Activated CD4-positive, alpha-beta T cell treated with anti-CD3 and anti-CD28 coated beads for 4 hours (primary cell): ENCODE data around the gene ZNG1F.
A peak's percentile ranks its signal among the peaks of the same experiment; 100 is the strongest.
"Not testable (repeated sequence)": the region's sequence is repeated elsewhere in the genome, so short reads cannot be mapped to it uniquely, and the experiment has no call there.

Experiments
- DNase-seq, 2 donors: peaks; one replicate each; pipeline ENCODE4 v3.0.0-alpha.2; 2020

The ZNG1F gene

DNA sequence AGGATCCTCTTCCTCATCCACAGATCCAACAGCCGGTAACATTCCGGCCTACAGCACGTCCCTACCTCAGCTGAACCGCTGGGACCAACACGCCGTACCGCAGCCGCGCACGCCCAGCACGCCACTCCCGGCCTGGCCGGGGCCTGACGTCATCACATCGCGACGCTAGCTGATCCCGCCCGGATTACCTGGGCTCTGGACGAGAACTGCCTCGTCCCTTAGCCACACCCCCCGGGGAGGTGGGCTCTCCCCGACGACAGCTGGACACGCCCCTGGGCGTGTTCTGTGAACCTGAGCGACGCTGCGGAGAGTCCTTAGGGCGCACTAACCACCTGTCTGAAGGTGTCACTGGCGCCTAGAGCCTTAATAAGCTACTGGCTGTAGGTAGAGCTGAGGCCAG lies at the start of gene ZNG1F:
Gene ZNG1F (minus strand): TSS at position 101 of the 400 bp plus-strand sequence. CDS start 59 bp downstream, at position 42.
- DNase-seq, result not testable (repeated sequence)

DNA sequence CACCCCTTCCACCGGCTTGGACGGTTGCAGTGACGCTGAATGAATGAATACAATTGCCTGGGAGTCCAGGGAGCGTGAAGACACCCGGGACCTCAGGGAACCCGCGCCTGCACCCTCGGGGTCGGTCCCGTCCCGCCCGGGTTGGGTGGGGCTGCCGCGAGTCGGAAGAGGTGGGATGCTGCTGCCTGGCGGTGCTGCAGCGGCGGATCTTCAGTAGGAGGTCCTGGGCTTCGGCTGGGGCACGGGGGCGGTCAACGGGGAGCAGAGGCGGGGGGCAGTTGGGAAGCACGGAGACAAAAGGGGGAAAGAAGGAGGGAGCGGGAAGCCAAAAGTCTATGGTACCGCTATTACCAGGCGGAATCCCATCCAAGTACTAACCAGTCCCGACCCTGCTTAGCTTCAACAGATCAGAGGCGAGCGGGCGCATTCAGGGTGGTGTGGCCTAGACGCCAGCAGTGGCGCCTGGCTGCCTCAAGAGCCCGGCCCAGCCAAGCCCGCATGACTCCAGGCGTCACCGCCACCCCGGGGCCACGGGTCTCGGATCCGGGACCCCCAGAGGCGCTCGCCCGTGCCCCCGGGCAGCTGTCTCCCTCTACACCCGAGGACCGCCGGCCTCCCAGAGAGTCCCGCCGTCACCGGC lies 48.1 kb upstream of the ZNG1F start:
- DNase-seq, result not testable (repeated sequence)

DNA sequence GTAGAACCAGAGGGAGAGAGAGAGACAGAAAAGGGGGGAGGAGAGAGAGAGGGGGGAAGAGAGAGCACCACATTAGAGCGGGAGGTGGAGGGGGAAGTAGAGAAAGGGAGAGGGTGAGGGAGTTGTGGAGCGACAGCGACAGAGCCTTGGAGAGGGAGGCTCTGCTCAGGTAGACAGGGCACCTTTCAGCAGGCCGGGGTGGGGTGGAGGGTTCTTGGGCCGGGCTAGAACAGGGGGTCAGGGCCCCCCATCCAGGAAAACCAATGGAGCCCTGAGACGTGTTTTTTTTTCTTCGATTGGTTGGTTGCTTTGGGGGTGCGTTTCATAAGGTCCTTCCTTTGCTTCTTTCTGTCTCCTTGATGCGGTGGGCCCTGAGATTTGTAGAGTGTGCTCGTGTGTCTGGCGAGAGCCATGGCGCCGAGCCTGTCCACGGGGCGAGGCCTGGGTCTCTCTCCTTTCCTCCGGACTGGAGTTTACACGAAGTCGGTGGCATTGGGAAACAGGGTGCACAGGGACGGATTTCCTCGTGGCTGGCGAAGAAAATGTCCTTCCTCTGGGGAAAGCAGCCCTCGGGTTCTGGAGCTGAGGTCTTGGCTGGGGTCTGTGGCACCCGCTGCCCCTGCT lies 47.5 kb upstream of the ZNG1F start:
- DNase-seq, result not testable (repeated sequence)

DNA sequence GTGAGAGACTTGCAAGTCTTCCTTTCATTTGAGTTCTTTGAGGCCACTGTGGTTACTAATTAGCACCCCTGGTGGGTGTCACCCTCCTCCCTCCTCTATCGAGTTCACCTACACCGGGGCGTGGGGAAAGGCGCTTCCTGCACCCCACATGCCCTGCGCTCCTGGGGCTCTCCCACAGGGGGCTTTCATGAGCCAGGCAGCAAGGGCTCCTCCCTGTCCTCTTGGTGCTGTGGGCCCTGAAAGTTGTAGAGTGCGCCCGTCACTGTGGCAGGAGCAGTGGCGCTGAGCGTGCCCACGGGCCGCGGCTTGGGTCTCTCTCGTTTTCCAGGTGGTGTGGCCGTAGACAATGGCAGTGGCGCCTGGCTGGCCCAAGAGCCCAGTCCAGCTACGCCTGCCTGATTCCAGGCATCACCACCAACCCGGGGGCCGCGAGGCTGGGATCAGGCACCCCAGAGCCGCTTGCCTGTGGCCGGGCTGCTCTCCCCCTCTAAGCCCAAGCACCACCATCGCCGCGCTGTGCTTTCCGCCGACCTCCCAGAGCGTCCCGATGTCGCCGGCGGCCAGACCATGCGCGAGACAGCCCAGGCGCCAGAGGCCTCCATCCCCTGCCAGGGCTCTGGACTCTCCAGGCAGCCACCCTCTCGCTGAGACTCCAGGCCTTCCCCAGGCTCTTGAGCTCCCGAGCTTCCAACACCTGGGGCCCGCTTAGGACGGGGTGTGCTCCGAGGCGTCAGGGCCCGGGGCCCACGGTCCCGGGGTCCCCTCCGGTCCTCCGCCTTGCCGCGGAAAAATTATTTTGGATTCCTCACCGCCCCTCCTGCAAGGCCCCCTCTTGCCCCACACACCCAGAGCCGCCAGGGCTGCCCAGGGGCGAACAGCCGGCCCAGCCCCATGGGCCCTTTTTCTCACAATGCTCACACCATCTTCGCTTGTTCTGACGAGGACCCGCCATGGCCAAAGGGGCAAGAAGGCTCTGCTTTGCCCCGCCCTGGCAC lies 46.0 kb upstream of the ZNG1F start:
- DNase-seq, result peak; percentile 18 to 45

DNA sequence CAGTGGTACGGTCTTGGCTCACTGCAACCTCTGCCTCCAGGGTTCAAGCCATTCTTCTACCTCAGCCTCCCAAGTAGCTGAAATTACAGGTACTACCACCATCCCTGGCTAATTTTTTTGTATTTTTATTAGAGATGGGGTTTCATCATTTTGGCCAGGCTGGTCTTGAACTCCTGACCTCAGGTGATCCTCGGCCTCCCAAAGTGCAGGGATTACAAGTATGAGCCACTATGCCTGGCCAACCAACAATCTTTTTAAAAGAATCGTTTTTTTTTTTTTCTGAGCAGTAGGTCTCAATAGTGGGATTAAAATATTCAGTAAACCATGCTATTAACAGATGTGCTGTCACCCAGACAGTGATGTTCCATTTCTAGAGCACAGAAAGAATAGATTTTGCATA lies 45.1 kb upstream of the ZNG1F start:
- DNase-seq, result not testable (repeated sequence)

DNA sequence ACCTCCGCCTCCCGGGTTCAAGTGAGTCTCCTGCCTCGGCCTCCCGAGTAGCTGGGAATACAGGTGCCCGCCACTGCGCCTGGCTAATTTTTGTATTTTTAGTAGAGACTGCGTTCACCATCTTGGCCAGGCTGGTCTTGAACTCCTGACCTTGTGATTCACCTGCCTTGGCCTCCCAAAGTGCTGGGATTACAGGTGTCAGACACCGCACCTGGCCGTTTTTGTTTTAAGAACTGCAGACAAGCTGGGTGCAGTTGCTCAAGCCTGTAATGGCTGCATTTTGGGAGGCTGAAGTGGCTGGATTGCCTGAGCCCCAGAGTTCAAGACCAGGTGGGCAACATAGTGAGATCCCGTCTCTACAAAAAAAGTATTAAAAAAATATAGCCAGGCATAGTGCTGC lies 43.2 kb upstream of the ZNG1F start:
- DNase-seq, result not testable (repeated sequence)

DNA sequence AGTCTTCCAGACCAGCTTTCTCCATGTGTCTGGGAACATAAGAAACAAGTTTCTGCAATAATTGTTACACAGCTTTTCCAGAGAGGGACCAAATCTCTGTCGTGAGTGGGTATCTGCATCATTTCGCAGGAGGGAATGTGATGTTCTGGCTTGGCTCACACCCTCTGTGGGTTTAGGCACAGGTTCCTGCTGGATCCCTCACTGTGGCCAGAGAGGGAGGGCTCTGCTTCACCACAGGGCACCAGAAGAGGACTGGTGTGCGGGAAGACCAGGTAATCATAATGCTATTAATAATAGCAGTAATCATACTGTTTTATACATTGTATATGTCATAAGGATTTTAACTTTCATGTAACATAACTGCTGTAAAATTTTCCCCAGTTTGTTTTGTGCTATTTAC lies 41.3 kb upstream of the ZNG1F start:
- DNase-seq, result not testable (repeated sequence)

DNA sequence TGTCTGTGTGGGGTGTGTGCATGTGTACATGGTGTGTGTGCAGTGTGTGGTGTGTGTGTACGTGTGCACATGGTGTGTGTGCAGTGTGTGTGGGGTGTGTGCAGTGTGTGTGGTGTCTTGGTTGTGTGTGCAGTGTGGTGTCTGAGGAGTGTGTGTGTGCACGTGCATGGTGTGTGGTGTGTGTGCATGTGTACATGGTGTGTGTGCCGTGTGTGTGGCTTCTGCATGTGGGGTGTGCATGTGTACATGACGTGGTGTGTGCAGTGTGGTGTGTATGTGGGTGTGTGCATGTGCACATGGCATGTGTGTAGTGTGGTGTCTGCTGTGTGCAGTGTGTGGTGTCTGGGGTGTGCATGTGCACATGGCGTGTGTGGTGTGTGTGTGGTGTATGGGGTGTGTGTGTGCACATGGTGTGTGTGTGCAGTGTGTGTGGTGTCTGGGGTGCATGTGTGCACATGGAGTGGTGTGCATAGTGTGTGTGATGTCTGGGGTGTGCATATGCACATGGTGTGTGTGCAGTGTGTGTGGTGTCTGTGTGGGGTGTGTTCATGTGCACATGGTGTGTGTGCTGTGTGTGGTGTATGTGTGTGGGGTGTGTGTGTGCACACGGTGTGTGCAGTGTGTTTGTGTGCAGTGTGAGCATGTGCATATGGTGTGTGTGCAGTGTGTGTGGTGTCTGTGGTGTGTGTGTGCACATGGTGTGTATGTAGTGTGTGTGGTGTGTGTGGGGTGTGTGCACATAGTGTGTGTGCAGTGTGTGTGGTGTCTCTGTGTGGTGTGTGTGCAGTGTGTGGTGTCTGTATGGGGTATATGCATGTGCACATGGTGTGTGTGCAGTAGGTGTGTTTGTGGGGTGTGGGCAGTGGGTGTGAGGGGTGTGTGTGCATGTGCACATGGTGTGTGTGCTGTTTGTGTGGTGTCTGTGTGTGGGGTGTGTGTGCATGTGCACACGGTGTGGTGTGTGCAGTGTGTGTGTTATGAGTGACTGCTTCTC lies 40.6 kb upstream of the ZNG1F start:
- DNase-seq, result no peak

DNA sequence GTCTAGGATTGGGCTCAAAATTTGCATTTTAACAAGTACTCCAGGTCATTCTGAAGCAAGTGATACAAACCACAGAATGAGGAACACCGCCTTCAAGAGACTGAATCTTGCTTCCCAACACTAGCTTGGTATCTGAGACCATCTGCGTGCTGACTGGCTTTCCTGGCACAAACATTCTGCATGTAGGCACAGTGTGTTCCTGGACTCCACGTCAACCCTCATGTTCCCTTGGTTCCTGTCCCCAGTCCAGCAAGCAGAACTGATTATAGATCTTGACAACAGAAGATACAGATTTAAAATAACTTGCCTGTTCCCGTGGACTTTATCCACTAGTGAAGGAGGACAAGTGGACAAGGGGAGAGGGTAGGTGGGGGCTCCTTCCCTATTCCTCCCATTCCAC lies 30.7 kb upstream of the ZNG1F start:
- not testable (repeated sequence) for DNase-seq

DNA sequence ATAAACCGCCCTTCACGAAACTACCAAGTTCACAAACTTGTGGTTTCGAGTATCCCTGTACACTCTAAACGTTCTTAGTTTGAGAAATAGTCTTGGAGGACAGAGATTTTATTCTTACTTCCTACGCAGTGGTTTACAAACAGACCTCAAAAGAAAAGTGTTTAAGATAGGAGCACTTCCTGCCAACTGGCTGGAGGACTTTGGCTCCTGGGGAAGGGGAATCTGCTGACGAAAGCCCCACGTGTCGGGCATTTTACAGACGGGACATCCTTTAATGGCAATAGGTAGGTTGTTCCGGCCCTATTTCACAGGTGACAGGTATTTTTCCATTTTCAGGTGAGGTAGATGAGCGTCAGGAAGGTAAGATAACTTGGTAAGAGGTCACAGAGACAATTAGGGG lies 678 bp downstream of the ZNG1F start:
- not testable (repeated sequence) for DNase-seq

DNA sequence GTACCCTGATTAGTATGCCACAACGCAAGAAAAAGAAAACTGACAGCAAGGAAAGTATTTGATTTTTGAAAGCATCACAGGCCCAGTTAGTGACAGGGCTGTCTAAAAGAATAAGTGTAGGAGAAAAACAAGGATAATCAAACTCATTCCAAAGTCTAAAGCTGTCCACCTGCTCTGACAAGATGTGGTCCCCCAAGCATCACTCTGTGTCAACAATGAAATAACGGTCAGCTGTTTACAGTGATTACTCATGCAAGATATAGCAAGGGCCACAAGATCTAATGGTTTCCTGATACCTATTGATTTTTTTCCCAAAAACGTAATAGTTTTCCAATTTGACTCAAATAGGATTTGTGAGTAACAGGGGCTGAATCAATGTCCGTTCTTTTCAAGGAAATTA lies 14.1 kb downstream of the ZNG1F start:
- DNase-seq, result not testable (repeated sequence)

DNA sequence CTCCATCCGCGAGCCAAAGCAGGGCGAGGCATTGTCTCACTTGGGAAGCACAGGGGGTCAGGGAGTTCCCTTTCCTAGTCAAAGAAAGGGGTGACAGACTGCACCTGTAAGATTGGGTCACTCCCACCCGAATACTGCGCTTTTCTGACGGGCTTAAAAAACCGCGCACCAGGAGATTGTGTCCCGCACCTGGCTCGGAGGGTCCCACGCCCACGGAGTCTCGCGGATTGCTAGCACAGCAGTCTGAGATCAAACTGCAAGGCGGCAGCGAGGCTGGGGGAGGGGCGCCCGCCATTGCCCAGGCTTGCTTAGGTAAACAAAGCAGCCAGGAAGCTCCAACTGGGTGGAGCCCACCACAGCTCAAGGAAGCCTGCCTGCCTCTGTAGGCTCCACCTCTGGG lies 39.0 kb downstream of the ZNG1F start:
- DNase-seq, result not testable (repeated sequence)

DNA sequence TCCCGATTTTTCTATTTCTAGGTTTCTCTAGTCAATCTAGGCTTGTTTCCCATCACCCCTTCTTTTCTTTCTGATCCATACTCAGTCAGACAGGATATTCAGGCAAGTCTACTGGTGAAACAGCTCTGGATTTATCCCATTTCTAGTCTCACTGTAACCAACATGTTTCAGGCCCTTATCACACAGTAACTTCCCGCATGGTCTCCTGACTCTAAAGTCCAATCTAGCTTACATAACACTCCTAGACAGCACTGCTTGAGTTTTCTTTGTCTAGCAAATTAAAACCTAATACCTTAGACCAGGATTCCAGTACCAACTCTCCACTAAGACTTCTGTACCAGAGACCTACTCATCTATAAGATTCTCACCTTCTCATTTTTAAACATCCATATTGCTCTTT lies 47.2 kb downstream of the ZNG1F start:
- not testable (repeated sequence) for DNase-seq

DNA sequence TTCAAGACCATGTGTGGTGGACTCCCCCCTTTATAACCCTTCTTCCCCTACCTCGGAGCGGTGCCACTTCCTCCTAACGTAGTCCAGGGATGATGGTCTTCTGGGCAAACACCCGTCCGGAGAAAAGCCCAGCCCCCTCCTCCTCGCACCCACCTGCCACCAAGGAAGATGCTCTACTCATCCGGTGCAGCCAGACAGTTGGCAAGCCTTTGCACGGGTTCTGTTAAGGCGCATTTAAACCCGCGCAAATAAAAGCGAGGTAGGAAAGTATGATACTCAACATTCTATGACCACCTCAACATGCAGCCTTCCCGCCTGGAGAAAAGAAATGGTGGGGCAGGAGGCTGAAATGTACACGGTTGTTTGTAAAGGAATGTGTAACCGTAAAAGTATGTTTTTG lies 60.5 kb downstream of the ZNG1F start, which contains the start of gene FOXD4L6:
Gene FOXD4L6 (minus strand): TSS at position 101 of the 400 bp plus-strand sequence. CDS start 298 bp downstream, outside the sequence.
- not testable (repeated sequence) for DNase-seq

DNA sequence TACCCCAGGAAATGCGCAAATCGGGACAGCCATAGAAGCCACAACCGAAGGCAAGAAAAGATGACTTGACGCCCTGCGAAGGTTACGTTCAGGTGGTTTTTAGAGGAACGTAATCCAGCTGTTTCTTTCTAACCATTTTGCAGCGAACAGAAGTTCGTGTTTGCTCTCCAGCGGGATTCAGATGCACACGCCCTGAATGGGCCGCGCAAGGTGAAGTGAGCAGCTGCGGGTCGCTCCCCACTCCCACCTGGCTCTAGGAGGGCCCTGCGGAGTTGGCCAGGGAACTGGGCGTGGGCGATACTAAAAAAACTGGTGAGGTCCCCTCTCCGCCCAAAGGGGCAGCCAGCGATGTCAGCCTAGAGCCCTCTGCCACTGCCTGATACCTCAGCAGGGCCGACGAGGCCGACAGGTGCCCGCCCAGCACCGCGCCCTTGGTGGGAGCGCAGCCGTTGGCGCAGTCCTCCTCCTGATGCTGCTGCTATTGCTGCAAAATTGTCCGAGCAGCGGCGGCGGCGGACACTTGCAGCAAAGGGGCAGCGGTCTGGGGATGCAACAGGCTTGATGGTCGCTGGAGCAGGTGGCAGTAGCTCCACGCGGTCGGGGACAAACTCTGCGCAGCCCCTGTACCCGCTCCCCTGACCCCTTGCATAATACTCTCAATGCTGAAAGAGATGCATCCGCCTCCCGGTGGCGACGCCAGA lies 62.2 kb downstream of the ZNG1F start:
- not testable (repeated sequence) for DNase-seq

DNA sequence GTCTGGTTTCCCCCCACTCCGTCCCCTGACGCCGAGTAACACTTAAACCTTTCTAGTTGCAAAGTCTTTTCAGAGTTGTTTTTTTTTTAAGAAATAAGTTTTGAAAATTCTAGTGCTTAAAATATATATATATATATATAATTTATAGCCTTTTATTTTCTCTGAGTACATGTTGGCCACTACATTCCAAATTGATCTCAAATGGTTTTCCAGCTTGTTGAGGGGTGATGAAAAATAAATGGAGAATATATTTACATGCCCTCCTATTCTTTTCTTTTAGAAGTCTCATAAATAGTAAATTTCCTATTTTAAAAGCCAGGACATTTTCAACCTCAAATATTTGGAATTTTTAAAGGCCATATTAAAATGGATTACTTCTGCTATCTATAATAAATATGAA lies 63.2 kb downstream of the ZNG1F start:
- not testable (repeated sequence) for DNase-seq

DNA sequence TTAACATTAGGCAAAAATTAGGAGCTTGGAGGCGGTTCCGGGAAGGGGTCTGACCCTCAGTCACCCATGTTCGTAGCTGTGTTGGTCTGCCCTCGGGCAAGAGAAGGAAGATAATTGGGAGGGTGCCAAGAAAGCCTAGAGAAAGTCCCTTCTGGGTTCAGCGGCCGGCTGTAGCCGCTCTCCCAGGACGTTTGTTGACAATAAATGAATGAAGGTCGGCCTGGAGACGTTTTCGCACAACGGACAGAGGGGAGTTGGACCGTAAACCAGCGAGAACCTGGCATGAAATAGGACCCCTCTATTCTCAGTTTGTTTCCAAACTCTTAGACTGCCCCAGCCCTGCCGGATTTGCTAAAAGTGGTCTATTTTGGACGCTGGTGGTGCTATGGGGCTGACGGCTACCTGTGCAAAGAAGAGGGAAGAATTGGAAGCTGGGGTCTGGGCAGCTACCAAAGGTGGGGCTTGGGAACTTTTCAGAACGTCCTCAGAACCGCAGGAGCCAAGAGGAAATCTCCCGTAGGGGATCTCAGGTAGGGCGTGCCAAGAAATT lies 63.9 kb downstream of the ZNG1F start:
- DNase-seq, result not testable (repeated sequence)

DNA sequence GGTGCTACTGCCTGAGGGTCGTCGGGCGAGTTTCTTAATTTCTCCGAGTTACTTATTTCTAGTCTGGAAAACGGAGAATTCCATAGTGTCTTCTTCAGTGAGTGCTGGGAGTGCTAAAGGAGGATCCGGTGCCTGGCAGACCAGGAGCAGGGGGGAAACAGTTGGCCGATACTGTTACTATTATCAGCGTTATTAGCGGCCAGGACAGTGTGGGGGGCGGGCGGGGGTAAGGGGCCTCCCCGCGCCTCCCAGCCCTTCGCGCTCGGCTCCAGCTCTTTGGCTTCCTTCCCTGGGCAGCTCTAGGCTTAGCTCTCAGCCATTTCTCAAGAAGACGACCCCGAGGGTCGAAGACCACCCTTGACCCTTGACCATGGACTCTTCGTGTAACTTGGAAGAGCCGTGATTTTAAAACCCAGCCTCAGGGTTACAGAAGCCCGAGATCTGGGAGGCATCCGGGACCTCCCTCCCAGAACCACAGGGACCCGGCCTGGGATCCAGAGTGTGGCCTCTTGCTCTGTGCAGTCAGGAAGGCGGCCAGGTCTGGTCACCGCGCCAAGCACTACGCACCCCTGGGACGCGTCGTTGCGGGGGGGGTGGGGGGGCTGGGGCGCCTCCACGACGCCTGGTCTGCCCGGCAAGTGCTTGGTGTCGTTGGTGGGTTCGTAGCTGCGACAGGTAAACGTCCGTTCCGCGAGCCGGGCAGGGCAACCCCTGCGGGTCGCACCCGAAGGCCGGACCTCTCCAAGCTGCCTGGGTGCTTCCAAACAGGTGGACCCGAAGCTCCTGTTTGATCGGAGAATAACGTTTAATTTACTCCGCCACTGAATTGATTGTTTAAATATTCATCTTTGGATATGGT lies 64.6 kb downstream of the ZNG1F start:
- DNase-seq, result not testable (repeated sequence)

DNA sequence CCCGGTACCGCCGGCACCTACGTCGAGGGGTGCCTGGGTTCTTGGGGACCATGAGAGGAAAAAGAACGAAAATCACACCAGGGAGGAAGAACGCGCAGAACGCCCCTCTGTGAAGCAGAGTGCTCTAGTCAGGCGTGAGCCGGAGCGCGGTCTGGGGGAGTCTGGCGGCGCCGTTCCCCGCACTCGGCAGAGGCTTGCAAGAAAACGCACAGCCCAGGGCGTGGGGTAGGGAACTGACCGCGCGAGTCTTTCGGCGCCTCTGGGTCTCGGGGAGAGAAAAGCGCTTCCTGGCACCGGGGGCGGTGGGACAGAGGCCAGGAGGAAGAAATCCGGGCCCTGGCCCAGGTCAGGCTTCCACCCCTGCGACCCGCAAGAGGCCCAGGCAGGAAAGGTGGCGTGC lies 65.3 kb downstream of the ZNG1F start:
- DNase-seq, result not testable (repeated sequence)

DNA sequence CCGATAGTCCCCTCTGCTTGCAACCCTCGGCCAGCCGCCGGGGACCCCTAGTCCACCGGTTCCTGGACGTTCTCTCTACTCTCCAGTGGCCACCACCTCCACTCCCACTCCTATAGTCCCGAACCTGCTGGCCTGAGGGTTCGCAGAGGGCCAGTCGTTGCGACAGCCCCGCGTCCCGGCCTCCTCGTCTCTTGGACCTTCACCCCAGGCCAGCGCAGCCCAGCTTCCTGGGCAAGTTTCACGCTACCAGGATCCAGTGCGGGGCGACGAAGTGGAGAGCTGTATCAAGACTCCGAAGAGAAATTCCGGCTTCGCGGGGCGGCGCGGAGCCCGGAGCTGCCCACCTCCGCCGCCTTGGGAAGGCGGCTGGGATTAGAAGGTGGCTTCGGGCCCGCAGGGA lies 65.7 kb downstream of the ZNG1F start:
- not testable (repeated sequence) for DNase-seq
